K562 (cell line): ENCODE measurements around the gene AP2M1. TPM values are rescaled to one million over a fixed set of nuclear protein-coding genes. Genes with fewer than 3 reads are reported as not detected.

Experiments
- BMI1 ChIP-seq: fragments of 150-350 bp; IDR thresholded peaks from 2 replicates; pipeline ENCODE4 v1.6.1; 2014; ENCODE audit warnings: low read length
- GMEB1 ChIP-seq: fragments of 250-450 bp; sonication (Bioruptor Pico); IDR thresholded peaks from 2 replicates; pipeline ENCODE4 v1.4.0; 2020; ENCODE audit warnings: mild to moderate bottlenecking
- MEF2A ChIP-seq: IDR thresholded peaks from 2 replicates; pipeline ENCODE4 v1.6.1; 2011; ENCODE audit warnings: low read depth, mild to moderate bottlenecking, low read length, moderate library complexity; ENCODE audit not compliant: control insufficient read depth
- MLX ChIP-seq, 2 experiments: fragments of 450-650 bp in 1 of 2; sonication (generic) in 1 of 2; formaldehyde crosslinking; conservative IDR thresholded peaks; 2 replicates each; pipeline versions ENCODE4 v1.4.0 to v1.8.1; 2020 to 2022; ENCODE audit warnings: mild to moderate bottlenecking in 1 of 2, missing genetic modification reagents in 1 of 2
- NFXL1 ChIP-seq: fragments of 450-650 bp; formaldehyde crosslinking; IDR thresholded peaks from 2 replicates; pipeline ENCODE4 v1.4.0; 2021; ENCODE audit warnings: mild to moderate bottlenecking
- PRDM10 ChIP-seq: fragments of 450-650 bp; IDR thresholded peaks from 2 replicates; pipeline ENCODE4 v1.6.1; 2018; ENCODE audit not compliant: partially characterized antibody
- SIN3B ChIP-seq: fragments of 450-650 bp; IDR thresholded peaks from 2 replicates; pipeline ENCODE4 v1.6.1; 2017; ENCODE audit warnings: low read depth, mild to moderate bottlenecking, moderate library complexity
- UBTF ChIP-seq, 2 experiments: IDR thresholded peaks; 2 replicates each; pipeline ENCODE4 v1.6.1; 2012; ENCODE audit warnings: improper control_type of control experiment in 2 of 2, low read depth in 2 of 2, low read length in 2 of 2, borderline replicate concordance in 1 of 2
- WHSC1 ChIP-seq: IDR thresholded peaks from one replicate; pipeline ENCODE4 v1.6.1; 2012; ENCODE audit warnings: low read length, control low read depth, inconsistent platforms
- ZBTB9 ChIP-seq: fragments of 450-650 bp; formaldehyde crosslinking; IDR thresholded peaks from 2 replicates; pipeline ENCODE4 v1.4.0; 2020; ENCODE audit warnings: mild to moderate bottlenecking, moderate library complexity
- ZEB2 ChIP-seq: fragments of 450-650 bp; IDR thresholded peaks from 2 replicates; pipeline ENCODE4 v1.6.1; 2016
- ZNF512 ChIP-seq: IDR thresholded peaks from 2 replicates; pipeline ENCODE4 v1.6.1; 2016; ENCODE audit warnings: missing genetic modification characterization, missing compliant biosample characterization
- polyA plus RNA-seq, 8 experiments: library from polyadenylated mRNA; depleted of rRNA in 4 of 8; stranded (reverse) in 5 of 8; unstranded in 3 of 8; fragments of >200 nt; fragmentation: Nextera tagmentation in 2 of 8; fragmentation: Illumina TruSeq in 1 of 8; extraction: Ambion mirVana in 2 of 8; extraction: Trizol in 1 of 8; gene quantifications; 2 replicates each; pipeline versions ENCODE4 v1.2.1 to v1.2.3, GENCODE V29; 2011 to 2014; ENCODE audit warnings: inconsistent platforms in 1 of 8, missing spikeins in 1 of 8
- total RNA-seq, 7 experiments: library from RNA; depleted of rRNA in 6 of 7; stranded (reverse); fragments of >200 nt in 6 of 7; fragmentation: Illumina TruSeq in 2 of 7; extraction: Trizol in 2 of 7; gene quantifications; 2 replicates each; pipeline versions ENCODE4 v1.2.1 to v1.2.3, GENCODE V29; 2011 to 2021; ENCODE audit warnings: low replicate concordance in 1 of 7

AP2M1 gene
- total and polyA plus RNA-seq, 9 of the 15 experiments (the other 6 are each of a cell fraction or from before 2014, with no cell fraction given) = 118 to 505 (median 296) TPM

GRCh38 chr3:184133840-184134745 is 40.6 kb upstream of the AP2M1 start (continued):
- TF ChIP-seq PRDM10 (peak; percentile 92), SIN3B (no peak), ZBTB9 (CRISPR knock-in tag) (no peak), NFXL1 (no peak), GMEB1 (peak; percentile 16; the same call in 1 of the 2 replicates), UBTF (IDR thresholded peaks at IDR 0.05; ENCODE audit: borderline replicate concordance in 1 of 2, low read depth in 2 of 2, low read length in 2 of 2) (peak in 1 of 2 experiments; percentile 65; a peak in 1 of 4 replicates), ZNF512 (no peak), ZEB2 (no peak), WHSC1 (no peak), BMI1 (no peak), MEF2A (no peak), MLX (CRISPR knock-in tag; conservative IDR thresholded peaks at IDR 0.05) (no peak)
